T47D (cell line): ENCODE results near the gene C20orf141.
"Not testable (repeated sequence)": the region's sequence is repeated elsewhere in the genome, so short reads cannot be mapped to it uniquely, and the experiment has no call there.

Experiments used
- DNase-seq, 2 experiments: peaks; one replicate each; pipeline versions ENCODE4 v3.0.0 to v3.0.0-alpha.2; 2011 to 2012; ENCODE audit warnings: low read depth in 1 of 2, low spot score in 1 of 2
- JUND ChIP-seq: IDR thresholded peaks from 2 replicates; pipeline ENCODE4 v1.6.1; 2012; ENCODE audit warnings: low read depth
- in situ Hi-C: cut with HindIII; loops from 2 replicates; pipeline ENCODE4 v1.10.0; 2016; ENCODE audit warnings: low sequenced_read_pairs, low pct_unique_long_range_greater_than_20kb

Gene C20orf141

DNA sequence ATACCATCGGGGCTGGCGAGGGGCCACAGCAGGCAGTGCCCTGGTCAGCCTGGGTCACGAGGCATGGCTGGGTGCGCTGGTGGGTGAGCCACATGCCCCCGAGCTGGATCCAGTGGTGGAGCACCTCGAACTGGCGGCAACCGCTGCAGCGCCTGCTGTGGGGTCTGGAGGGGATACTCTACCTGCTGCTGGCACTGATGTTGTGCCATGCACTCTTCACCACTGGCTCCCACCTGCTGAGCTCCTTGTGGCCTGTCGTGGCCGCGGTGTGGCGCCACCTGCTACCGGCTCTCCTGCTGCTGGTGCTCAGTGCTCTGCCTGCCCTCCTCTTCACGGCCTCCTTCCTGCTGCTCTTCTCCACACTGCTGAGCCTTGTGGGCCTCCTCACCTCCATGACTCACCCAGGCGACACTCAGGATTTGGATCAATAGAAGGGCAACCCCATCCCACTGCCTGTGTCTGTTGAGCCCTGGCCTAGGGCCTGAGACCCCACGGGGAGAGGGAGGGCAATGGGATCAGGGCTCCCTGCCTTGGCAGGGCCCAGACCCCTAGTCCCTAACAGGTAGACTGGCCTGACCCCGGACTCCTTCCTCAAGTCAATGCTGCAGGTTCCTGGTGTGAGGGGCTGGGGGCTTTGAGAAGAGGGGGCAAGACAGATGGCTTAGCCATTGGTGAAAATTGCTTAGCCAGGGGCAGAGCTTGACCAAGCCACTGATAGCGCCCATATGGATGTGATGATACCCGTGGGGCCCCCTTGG is 2.0 kb downstream of the C20orf141 start:
- no peak for DNase-seq
- in situ Hi-C loops = no loop called here
- no peak for TF ChIP-seq JUND

DNA sequence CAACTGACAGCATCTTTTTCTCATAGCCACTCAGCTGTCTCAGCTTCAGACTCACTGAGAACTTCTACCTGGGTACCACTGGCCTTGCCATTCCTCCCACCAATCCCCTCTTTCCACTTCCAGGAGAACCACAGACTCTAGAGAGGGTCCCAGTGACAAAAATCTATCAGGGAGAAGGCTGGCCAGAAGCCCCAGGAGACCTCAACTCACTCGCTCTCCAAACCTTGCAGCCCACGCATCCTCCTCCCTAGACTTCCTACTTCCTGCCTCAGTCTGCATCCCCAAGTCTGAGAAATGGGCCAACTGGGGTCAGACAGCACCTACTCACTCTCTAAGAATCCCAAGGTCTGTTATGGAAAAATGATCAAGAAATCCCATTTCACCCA is 2.5 kb downstream of the C20orf141 start:
- TF ChIP-seq JUND = no peak
- no peak for DNase-seq
- in situ Hi-C loops = no loop called here

DNA sequence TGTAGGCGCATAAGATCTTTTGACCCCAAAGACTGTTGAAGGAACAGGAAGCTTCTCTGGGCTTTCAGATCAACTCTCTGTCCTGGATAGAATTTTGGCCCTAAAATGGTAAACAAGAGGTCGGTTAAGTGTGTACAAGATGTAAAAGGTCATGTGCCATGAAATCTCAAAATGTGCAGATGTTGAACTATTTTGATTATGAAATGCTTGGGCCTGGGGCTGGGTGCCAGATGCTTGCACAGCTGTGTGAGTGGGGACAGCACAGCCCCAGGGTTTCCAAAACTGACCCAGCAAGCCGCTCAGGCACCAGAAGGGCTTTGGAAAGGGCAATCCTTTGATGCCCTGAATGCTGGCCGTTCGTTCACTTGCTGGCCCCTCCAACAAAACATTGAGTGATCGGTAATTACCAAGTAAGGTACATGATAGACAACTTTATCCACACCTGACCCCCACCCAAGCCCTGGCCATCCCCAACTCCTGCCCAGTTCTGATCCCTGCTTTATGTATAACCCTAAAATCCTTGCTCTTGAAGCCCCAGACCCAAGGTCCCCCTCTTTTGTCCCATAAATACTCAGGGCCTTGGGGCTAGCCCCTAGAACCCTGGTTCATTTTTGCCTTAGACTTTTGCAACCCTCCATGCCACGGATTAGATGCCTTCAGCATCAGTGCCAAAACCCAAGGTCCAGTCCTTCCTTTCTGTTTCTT is 3.3 kb downstream of the C20orf141 start:
- TF ChIP-seq JUND = no peak
- in situ Hi-C loops = no loop called here
- no peak for DNase-seq

DNA sequence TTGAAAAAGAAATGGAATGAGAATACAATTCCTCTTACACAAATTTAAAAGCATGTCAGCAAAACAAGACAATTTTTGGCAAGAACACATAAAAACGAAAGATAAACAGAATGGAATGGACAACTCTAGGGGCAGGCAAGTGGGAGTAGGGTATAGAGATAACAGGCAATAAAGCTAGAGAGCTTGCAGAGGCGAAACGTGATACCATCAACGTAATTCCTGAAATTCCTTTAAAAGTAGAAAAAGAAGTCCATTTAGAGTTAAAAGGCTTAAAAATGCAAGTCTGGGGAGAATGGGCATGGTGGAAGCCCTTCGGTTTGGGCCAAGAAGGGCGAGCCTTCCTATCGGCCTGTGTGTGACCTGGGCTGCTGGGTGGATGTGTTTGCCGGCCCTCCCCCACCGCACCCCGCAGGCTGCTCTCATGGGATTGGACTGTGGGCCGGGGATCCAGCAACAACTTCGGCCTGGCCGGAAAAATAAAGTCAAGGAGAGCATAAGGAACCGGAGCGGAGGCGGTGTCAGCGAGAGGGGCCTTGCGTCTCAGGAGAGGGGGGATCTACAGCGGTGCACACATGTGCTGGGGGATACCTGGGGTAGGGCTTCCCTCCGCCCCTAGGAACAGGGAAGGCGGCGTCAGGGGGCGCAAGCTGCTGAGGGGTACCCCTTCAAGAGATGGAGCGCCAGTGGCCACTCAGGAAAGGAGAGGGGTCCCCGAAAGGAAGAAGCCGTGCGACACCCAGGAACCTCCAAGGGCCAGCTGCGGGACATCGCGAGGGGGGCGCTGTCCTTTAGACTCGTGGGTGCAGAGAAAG is 5.5 kb downstream of the C20orf141 start:
- in situ Hi-C loops = no loop called here
- no peak for DNase-seq
- no peak for TF ChIP-seq JUND

DNA sequence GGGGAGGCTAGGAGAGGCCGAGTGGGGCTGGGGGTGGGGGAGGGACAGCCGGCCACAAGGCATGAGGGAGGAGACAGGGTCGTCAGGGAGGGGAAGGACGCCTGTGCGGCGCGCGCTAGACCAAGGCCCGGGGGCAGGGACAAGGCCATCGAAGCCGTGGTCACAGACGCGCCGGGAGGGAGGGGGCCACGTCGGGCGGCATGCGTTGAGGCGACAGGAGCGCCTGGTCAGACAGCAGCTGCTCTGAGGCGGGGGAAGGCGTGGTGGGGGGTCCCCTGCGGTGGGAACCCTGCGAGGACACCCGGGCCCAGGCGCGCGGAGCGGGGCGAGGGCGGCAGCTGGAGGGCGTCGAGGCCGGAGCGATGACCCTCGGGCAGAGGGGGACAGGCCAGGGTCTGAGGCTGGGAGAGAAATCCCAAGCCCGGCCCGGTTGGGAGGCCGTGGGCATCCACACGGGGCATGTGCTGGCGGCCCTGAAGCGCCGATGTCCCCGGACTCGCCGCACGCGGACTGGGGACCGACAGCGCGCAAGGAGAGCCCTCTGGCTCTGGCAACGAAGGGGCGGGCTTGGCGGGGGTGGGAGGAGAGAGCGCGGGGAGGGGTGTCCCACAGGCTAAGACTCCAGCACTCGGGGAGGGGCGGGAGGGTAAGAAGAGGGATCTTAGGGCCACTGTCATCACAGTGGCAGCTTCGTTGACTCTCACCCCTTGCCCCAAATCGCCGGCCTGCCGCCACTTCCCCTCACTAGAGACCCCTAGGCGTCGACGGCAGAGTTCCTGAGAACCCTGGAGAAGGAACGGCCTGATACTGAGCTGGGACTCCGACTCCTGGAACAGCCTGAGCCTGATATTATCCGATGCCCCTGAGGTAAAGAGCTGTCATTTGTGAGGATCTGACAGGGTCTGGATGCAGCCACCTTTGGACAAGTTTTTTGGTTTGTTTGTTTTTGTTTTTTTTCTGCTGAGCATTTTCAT is 6.4 kb downstream of the C20orf141 start:
- in situ Hi-C loops = no loop called here
- no peak for DNase-seq

DNA sequence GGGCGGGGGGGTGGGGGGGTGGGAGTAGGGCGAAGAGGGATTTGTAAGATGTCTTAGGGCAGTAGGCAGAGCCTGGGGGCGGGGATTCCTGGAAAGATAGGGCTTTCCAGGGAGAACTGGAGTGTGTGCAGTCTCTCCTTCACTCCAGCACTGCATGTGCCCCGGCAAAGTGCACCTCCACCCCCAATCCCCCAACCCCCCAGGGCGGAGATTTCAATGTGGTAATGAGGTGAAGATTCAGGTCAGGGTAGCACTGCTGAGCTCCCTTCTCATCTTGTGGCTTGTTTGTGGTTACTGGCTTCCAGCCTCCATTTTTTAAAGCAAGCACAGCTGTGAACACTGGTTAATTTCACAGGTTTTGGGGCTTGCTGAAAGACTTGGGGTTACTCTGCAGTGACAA is 7.3 kb downstream of the C20orf141 start:
- in situ Hi-C loops = no loop called here
- TF ChIP-seq JUND = no peak
- DNase-seq = no peak

More for the DNA sequence above, 6.4 kb downstream of the C20orf141 start:
- TF ChIP-seq JUND = no peak

DNA sequence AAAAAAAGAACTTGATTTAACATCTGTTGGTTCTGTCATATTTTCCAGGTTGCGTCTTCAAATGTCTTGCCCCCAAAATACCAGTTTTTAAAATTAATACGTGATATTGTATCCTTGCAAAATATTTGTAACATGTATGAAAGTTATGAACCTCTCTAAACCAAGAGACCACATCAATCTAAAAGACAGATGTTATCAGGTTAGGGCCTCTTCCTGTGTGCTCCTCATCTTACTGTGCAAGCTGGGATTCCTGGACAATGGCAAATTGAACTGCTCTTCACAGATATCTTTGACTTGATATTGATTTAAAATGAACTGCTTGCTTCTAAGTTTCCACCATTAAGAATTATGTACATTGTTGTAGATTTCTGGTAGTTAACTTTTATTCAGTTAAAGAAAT is 11.0 kb downstream of the C20orf141 start:
- in situ Hi-C loops = no loop called here
- DNase-seq = no peak
- no peak for TF ChIP-seq JUND

DNA sequence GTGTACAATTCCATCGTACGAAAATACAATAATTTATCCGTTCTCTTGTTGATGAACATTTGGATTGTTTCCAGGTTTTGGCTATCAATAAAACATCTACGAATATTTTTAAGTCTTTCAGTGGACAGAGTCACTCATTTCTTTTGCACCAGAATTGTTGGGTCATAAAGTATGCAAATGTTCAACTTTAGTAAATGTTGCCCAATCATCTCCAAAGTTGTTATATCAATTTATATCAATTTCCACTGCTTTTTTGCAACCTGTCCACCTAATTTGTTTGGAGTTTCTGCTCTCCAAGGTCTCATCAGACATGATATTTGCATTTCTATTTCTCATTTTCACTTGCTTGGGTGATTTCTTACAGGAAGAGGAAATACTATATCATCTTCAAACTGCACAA is 11.9 kb downstream of the C20orf141 start:
- in situ Hi-C loops = no loop called here
- DNase-seq = no peak
- TF ChIP-seq JUND = no peak

DNA sequence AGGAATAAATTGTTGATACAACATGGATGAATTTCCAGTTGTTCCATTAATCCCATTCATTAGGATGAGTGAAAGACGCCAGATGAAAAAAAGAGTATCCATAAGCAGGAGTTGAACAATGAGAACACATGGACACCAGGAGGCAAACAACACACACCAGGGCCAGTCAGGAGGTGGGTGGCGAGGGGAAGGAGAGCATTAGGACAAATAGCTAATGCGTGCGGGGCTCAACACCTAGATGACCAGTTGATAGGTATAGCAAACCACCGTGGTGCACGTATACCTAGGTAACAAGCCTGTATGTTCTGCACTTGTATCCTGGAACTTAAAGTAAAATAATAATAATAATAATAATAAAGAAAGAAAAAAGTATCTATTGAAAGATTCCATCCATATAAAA is 14.6 kb downstream of the C20orf141 start:
- in situ Hi-C loops = no loop called here
- no peak for DNase-seq

DNA sequence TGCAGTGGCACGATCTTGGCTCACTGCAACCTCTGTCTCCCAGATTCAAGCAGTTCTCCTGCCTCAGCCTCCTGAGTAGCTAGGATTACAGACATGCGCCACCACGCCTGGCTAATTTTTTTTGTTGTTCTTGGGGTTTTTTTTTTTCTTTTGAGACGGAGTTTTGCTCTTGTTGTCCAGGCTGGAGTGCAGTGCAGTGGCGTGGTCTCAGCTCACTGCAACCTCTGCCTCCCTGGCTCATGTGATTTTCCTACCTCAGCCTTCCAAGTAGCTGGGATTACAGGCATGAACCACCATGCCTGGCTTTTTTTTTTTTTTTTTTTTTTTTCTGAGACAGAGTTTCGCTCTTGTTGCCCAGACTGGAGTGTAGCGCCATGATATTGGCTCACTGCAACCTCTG is 16.4 kb downstream of the C20orf141 start:
- in situ Hi-C loops, DNase-seq: not testable (repeated sequence)

More for the DNA sequence above, 14.6 kb downstream of the C20orf141 start:
- no peak for TF ChIP-seq JUND

DNA sequence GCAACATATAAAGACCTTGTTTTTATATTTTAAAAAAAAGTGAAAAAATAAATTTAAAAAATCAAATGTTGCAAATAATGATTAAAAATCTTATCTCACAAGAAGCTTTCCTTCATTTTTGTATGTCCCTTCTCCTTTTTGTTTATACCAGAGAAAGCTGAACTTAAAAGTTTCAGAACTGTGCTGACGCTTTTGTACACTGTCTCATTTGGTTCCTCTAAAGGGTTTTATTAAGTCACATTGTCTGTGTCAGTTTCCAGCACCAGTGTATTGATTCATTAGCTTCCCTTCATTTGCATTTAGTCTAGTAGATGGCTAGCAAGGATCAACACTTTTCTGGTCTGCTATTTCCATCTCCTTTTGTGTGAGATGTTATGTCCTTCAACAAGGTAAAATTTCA is 19.0 kb downstream of the C20orf141 start:
- no peak for DNase-seq
- TF ChIP-seq JUND = no peak
- in situ Hi-C loops = no loop called here
